HT-29 (cell line): Measurements from ENCODE around the gene DPH3. TPM values are rescaled to one million over a fixed set of nuclear protein-coding genes. Genes with fewer than 3 reads are reported as not detected.
A peak's percentile ranks its signal among the peaks of the same experiment; 100 is the strongest.

Experiments
- DNase-seq: peaks from one replicate; pipeline ENCODE4 v3.0.0-alpha.2; 2015; ENCODE audit warnings: low spot score
- total RNA-seq: library from RNA; depleted of rRNA; stranded (reverse); fragments of >200 nt; shearing (Covaris generic); gene quantifications from 2 replicates; pipeline ENCODE4 v1.2.3, GENCODE V29; 2014

Gene DPH3
- total RNA-seq, 1 experiment from 2014 or later, result 2.7 TPM

GRCh38 chr3:16290827-16291196, 26.1 kb upstream of the DPH3 start:
- no peak for DNase-seq

DNA sequence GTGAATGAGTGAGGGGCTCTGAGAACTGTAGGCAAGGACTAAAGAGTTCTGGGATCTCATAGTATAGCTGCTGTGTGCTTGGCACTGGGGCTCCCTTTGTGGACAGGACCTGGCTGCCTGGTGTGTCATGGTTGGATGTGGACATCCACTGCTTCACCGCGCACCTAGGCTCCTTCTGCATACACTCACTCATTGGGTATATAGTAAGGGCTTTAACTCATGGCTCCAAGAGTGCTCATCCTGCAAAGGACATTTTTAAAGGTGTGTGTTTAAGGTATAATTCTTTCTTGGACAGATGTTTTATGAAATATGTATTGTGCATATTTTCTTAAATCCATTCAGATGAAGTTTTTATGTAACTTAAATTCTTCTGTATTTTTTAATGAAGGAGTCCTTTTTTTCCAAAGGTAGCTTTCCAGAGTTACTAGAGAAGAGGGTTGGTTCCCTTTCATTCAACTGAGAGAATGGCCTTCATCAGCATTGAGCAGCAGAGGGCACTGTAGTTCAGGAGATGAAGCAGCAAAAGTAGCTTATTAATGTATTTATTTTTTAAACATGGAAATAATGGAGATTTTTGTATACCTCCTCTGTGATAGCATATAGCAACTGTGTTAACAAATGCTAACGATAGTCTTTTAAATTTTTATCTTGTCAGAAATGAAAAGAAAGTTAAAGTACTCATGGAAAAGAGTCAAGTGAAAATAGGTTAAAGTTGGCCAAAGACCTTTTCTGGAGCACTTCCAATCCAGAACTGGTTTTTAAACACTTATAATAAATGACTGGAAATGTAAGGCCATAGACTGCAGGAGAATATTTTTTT, 25.5 kb upstream of the DPH3 start:
- peak; percentile 51 for DNase-seq

DNA sequence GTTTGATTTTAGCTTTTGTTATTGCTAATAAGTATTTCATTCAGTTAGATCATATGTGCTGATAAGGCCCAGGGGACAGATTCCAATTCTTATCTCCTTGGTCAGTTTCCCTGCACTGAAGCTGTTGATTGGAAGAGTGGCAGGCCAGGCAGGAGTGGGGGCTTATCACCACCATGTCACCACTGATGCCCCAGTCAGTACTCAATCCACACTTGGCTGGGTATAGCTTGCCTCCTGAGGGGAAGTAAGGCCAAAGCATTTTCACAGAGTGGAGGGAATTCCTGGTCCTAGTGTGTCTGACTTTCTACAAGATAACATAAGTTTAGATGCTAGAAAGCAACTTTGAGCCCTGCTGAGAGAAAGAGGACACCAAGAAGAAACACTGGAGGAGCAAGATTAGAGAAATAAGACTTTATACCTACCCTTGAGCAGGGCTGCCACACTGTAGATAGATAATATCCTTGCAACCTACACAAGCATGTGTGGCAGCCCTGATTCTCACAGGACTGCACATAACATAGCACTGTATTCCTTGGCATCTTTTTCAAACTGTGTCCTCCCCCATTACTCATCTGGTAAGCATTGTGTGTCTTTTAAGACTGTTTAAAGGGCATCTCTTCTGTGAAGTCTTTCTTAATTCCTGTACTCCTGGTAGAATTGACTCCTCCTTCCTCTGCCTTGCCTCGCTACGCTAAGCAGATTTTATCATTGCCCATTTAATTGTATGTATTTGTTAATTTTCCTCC, 24.6 kb upstream of the DPH3 start:
- DNase-seq, result no peak

GRCh38 chr3:16288664-16289063, 23.9 kb upstream of the DPH3 start:
- DNase-seq, result no peak

GRCh38 chr3:16286751-16287543, 22.2 kb upstream of the DPH3 start:
- no peak for DNase-seq

DNA sequence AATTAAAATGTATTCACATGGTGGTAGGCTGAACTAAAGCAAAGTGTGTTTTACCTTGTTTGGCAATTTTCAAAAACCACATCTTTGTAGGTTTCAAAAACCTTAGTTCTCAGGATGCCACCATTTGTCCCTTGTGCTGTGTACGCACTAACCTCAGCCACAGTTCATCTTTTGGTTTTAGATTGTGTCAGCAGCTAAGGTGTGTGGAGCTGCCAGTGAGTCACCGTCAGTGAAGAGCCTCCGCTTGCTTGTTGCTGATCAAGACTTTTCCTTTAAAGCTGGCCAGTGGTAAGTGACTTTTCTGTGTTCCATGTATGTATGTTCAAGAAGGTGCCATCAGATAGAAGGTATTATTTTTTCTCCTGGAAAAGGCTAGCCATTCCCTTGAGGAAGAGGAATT, 21.4 kb upstream of the DPH3 start:
- no peak for DNase-seq

DNA sequence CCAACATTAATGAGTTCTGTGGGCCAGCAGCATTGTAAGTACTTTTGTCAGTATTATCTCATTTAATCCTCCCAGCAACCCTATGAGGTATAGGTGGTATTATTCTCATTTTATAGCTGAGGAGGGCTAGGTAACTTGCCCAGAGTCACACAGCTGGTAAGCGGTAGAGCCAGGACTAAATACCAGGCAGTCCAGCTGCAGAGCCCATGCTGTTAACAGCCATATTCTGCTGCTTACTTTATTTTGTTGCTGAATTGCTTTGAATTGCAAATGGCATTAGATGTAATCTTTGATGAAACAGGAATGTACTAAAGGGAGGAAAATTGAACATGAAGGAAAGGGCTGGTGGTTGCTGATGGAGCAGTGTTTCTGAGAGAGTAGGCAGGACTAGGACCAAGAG, 19.9 kb upstream of the DPH3 start:
- no peak for DNase-seq

GRCh38 chr3:16280671-16281070, 15.9 kb upstream of the DPH3 start:
- no peak for DNase-seq

DNA sequence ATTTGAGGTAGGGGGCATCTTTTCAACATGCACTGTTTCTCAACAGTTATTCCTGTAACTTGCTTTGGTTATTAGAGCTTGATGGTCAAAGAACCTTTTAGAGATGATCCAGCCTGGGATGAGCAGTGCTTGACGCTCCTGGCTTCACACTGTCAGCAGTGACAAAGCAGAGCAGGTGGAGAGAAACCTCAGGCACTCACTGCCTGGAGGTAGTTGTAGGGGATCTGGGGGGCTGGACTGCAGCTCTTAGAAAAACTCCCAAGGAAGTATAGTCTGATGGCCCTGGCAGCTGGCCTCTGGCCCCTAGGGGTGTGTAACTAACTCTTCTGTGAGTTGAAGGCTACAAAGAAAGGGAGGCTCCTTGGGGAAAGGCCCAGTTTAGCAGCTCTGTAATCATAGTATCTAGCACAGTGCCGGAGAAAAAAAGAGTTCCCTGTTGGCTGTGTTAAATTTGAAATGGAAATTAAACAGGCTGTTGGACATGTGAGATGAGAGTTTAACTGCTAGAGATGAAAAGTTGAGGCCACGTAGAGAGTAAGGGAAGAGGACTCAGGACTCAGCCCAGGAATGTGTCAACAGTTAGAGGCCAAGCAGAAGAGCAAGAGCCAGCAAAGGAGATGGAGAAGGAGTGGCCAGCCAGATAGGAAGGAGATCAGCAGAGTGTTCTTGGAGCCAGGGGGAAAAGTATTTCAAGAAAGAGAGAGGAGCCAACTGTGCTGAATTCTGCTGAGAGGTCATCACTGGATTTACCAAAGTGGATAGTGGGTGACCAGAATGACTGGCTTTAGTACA, 14.5 kb upstream of the DPH3 start:
- DNase-seq, result no peak

DNA sequence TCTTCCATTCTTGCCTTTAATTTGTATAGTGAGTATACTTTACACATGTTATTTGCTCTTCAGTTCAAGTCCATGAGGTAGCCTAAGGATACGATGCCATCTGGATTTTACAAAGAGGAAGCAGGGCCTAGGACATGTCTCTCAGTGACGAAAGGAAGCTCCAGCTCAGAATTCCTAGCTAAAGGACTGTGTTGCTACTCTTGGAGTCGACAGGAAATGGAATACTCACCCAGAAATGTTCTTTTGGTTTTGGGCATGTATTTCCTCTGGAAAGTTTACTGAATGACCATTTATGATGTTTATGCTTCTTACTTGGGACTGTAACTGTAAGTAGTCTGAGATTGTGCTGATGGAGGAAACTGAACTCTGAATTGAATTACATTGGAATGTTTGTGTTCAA, 12.7 kb upstream of the DPH3 start:
- DNase-seq, result no peak

GRCh38 chr3:16273867-16274266, 9.1 kb upstream of the DPH3 start:
- no peak for DNase-seq

- no peak for DNase-seq
These were observed 7.8 kb upstream of the DPH3 start for GRCh38 chr3:16272588-16272987.

GRCh38 chr3:16270855-16271254, 6.1 kb upstream of the DPH3 start:
- no peak for DNase-seq

DNA sequence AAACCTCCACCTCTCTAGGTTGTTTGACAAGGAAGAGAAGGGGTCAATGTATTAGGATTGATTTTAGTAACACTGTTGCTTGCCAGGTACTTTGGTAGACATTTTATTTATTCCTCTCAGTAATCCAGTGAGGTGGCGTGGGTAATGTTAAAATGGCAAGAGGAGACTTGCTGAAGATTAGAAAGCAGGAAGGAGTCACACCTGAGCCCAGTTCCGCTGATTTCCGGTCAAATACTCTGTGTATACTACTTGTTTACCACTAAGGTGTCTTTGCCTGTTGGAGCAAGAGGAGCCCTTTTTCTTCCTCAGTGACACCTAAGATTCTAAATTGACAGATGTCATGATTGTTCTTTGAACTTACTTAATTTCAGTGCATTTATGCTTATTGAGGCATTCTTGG, 2.0 kb upstream of the DPH3 start:
- no peak for DNase-seq

GRCh38 chr3:16265455-16265786, 678 bp upstream of the DPH3 start:
- DNase-seq, result no peak

- DNase-seq, result no peak
These were observed 502 bp downstream of the DPH3 start for GRCh38 chr3:16264174-16264707.

DNA sequence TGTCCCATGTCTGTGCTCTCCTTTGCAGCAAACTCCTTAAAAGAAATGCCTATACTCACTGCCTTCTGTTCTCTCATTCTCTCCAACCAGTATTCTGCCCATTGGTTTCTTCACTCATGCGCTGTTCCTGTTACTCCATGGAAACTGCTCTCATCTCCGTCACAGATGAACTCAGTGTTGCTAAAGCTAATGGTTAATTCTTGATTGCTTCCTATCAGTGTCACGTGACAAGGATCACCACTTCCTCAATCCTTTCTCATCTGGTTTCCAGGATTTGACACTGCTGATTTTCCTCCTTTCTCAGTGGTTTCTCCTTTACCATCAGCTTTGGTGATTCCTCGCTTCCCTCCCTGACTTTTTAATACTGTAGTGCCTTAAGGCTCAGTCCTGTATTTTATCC, 2.6 kb downstream of the DPH3 start:
- no peak for DNase-seq

GRCh38 chr3:16260046-16260445, 4.7 kb downstream of the DPH3 start:
- DNase-seq, result no peak

DNA sequence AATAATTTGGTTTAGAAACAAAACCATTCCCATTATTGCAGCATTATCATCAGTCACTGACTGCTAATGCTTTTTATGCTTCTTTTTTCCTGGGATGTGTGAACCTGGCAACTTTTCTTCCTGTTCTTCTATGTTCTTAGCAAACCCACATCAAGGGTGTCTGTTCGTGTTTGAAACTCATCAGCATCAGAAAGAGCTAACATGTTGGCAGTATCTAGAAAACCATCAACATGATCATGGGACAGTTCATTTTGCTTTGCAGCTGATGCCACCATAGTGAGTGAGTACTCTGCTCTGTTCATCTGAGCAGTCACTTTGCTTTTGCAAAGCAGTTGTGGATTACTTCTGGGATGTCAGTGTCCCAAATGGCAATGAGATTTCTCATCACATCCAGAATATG, 5.9 kb downstream of the DPH3 start:
- DNase-seq, result no peak

- DNase-seq, result no peak
These were observed 6.6 kb downstream of the DPH3 start for GRCh38 chr3:16258177-16258576.

- no peak for DNase-seq
These were observed 7.4 kb downstream of the DPH3 start for GRCh38 chr3:16257309-16257708.
